ENCODE data around the gene TBX21. TPM values are rescaled to one million over a fixed set of nuclear protein-coding genes. Genes with fewer than 3 reads are reported as not detected.
"Not testable (repeated sequence)": the region's sequence is repeated elsewhere in the genome, so short reads cannot be mapped to it uniquely, and the experiment has no call there.

TBX21 gene
- total RNA-seq, 3 donors from 2014 or later, result 0.72 to 1.2 (median 1.2) TPM

- ATAC-seq (no peak), DNase-seq (no peak)
- Histone ChIP-seq H3K36me3 (ENCODE audit: low read depth) (no peaks in the 10 kb centered on the region), H3K4me3 (no peak overlapping the region), H3K9me3 (peaks cover 23% of the 10 kb centered on the region), H3K4me1 (ENCODE audit: low read depth) (no peaks in the 10 kb centered on the region)
- TF ChIP-seq CTCF (IDR thresholded peaks at IDR 0.05), result no peak
- intact Hi-C loops (cut with DNase I, micrococcal nuclease), result no loop called here
Observed at GRCh38 chr17:47762728-47763127, 29.7 kb downstream of the TBX21 start.

- intact Hi-C loops (cut with DNase I, micrococcal nuclease), result no loop called here
- no peaks in the 10 kb centered on the region for H3K36me3 ChIP-seq (ENCODE audit: low read depth)
- no peak for TF ChIP-seq CTCF (IDR thresholded peaks at IDR 0.05)
- no peaks in the 10 kb centered on the region for H3K4me1 ChIP-seq (ENCODE audit: low read depth)
- no peak overlapping the region for H3K4me3 ChIP-seq
- ATAC-seq, result no peak
- no peak for DNase-seq
- H3K9me3 ChIP-seq, result peaks cover 23% of the 10 kb centered on the region
Observed at GRCh38 chr17:47763913-47764582, 31.0 kb downstream of the TBX21 start.

- ATAC-seq; DNase-seq; H3K4me3 ChIP-seq; H3K4me1 ChIP-seq (ENCODE audit: low read depth); H3K9me3 ChIP-seq; H3K36me3 ChIP-seq (ENCODE audit: low read depth); intact Hi-C loops (cut with DNase I, micrococcal nuclease): not testable (repeated sequence)
Observed at GRCh38 chr17:47773649-47774048, 40.6 kb downstream of the TBX21 start.

- TF ChIP-seq CTCF (IDR thresholded peaks at IDR 0.05), result no peak
- intact Hi-C loops (cut with DNase I, micrococcal nuclease), result no loop called here
- no peak for ATAC-seq
Observed at GRCh38 chr17:47774331-47774730, 41.3 kb downstream of the TBX21 start.

GRCh38 chr17:47774987-47775580 lies 42.0 kb downstream of the TBX21 start:
- no peak for ATAC-seq
- intact Hi-C loops (cut with DNase I, micrococcal nuclease), result no loop called here
- Histone ChIP-seq H3K4me1 (ENCODE audit: low read depth) (no peaks in the 10 kb centered on the region), H3K4me3 (no peak overlapping the region), H3K36me3 (ENCODE audit: low read depth) (no peaks in the 10 kb centered on the region), H3K9me3 (no peaks in the 10 kb centered on the region)
- no peak for DNase-seq
- TF ChIP-seq CTCF (IDR thresholded peaks at IDR 0.05), result no peak

More at GRCh38 chr17:47774331-47774730, 41.3 kb downstream of the TBX21 start:
- H3K4me3 ChIP-seq, result no peak overlapping the region
- no peaks in the 10 kb centered on the region for H3K9me3 ChIP-seq
- no peaks in the 10 kb centered on the region for H3K4me1 ChIP-seq (ENCODE audit: low read depth)
- DNase-seq, result no peak
- H3K36me3 ChIP-seq (ENCODE audit: low read depth), result no peaks in the 10 kb centered on the region

- intact Hi-C loops (cut with DNase I, micrococcal nuclease), result no loop called here
- peak; percentile 89 for ATAC-seq
- TF ChIP-seq CTCF (IDR thresholded peaks at IDR 0.05), result peak; percentile 53
- Histone ChIP-seq H3K4me1 (ENCODE audit: low read depth) (no peaks in the 10 kb centered on the region), H3K4me3 (no peak overlapping the region), H3K9me3 (no peaks in the 10 kb centered on the region), H3K36me3 (ENCODE audit: low read depth) (no peaks in the 10 kb centered on the region)
- peak in 1 of 3 donors; percentile 49 for DNase-seq
Observed at GRCh38 chr17:47776330-47777197, 43.5 kb downstream of the TBX21 start.

All from mucosa of descending colon (tissue), 3 donors.